Activated B cell treated with CpG ODN at 0.5 μM for 24 hours (primary cell): ENCODE results near the gene PRKACG. TPM values are rescaled to one million over a fixed set of nuclear protein-coding genes. Genes with fewer than 3 reads are reported as not detected.
"Not testable (repeated sequence)": the region's sequence is repeated elsewhere in the genome, so short reads cannot be mapped to it uniquely, and the experiment has no call there.

Experiments used
- ATAC-seq: fragments of 200-7000 bp; cut with Tn5 transposase; one replicate; pipeline ENCODE4 v1.10.0; 2021; ENCODE audit warnings: low read depth, mild to moderate bottlenecking, moderate library complexity
- CTCF ChIA-PET: fragments of 350-600 bp; sonication (Branson Sonifier 250); formaldehyde crosslinking; loops from one replicate; lab custom pipeline; 2021; ENCODE audit warnings: antibody characterized with exemption; lab: Charles Lee
- POLR2A ChIA-PET: fragments of 350-600 bp; sonication (Branson Sonifier 250); formaldehyde crosslinking; loops from one replicate; lab custom pipeline; 2021; ENCODE audit warnings: antibody characterized with exemption; lab: Charles Lee
- DNase-seq: peaks from one replicate; pipeline ENCODE4 v3.0.0; 2022
- H3K27ac Mint-ChIP-seq: one replicate; pipeline ENCODE4 v1.8.0; 2020; ENCODE audit warnings: mixed read lengths
- H3K27me3 Mint-ChIP-seq: one replicate; pipeline ENCODE4 v1.8.0; 2021; ENCODE audit warnings: mixed read lengths
- H3K36me3 Mint-ChIP-seq: one replicate; pipeline ENCODE4 v1.8.0; 2021; ENCODE audit warnings: low read depth, mixed read lengths
- H3K4me1 Mint-ChIP-seq: one replicate; pipeline ENCODE4 v1.8.0; 2021; ENCODE audit warnings: mixed read lengths
- H3K4me3 Mint-ChIP-seq: one replicate; pipeline ENCODE4 v1.8.0; 2020; ENCODE audit warnings: mild to moderate bottlenecking, mixed read lengths
- H3K9me3 Mint-ChIP-seq: one replicate; pipeline ENCODE4 v1.8.0; 2020; ENCODE audit warnings: mixed read lengths
- intact Hi-C: fragments of 100-400 bp; cut with micrococcal nuclease; formaldehyde crosslinking; loops from one replicate; pipeline ENCODE4 v1.15.1; 2024
- total RNA-seq: library from RNA; stranded (reverse); gene quantifications from 2 replicates; pipeline ENCODE4 v1.2.3, GENCODE V29; 2022
- TF ChIP-seq, protein P1 (sequence below): fragments of 200-600 bp; IDR thresholded peaks from one replicate; pipeline ENCODE4 v1.8.0; 2022; ENCODE audit warnings: antibody characterized with exemption, mild to moderate bottlenecking

The PRKACG gene
- total RNA-seq, 1 donor from 2014 or later: not detected

DNA sequence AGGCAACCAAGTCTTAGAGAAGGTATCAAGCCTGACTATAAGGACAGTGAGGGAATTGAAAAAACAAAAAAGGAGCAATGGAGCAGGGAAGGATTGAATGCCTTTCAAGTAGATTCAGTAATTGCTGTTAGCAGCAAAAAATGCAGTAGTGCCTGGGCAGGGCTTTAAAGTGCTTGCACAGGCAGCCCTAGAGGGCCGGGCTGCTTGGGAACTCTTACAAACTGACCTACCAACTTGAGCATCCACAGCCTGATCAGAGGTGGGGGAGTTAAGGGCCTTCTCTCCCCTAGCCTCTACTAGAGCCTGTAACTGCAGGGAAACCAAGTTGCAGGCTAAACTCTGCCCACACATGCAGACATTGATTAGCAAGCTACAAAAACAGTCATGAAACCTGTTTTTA is 41.1 kb upstream of the PRKACG start:
- H3K27ac Mint-ChIP-seq: no peak overlapping the region
- TF ChIP-seq, protein P1, sequence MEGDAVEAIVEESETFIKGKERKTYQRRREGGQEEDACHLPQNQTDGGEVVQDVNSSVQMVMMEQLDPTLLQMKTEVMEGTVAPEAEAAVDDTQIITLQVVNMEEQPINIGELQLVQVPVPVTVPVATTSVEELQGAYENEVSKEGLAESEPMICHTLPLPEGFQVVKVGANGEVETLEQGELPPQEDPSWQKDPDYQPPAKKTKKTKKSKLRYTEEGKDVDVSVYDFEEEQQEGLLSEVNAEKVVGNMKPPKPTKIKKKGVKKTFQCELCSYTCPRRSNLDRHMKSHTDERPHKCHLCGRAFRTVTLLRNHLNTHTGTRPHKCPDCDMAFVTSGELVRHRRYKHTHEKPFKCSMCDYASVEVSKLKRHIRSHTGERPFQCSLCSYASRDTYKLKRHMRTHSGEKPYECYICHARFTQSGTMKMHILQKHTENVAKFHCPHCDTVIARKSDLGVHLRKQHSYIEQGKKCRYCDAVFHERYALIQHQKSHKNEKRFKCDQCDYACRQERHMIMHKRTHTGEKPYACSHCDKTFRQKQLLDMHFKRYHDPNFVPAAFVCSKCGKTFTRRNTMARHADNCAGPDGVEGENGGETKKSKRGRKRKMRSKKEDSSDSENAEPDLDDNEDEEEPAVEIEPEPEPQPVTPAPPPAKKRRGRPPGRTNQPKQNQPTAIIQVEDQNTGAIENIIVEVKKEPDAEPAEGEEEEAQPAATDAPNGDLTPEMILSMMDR: no peak
- H3K36me3 Mint-ChIP-seq: peaks cover 38% of the 10 kb centered on the region
- CTCF ChIA-PET: interaction anchor here (0.9 to 5.4 kb wide), 3 partner anchors 17 to 367 kb away, joined by 3 to 60 read pairs (median 10); no protein-coding TSS in a partner anchor
- H3K4me3 Mint-ChIP-seq: no peak overlapping the region
- POLR2A ChIA-PET: no interaction called here
- no peak for DNase-seq
- intact Hi-C loops: loop anchor here (1.0 to 5.0 kb wide), 4 partner anchors 138 to 864 kb away; no protein-coding TSS in a partner anchor
- H3K4me1 Mint-ChIP-seq: no peaks in the 10 kb centered on the region
- no peaks in the 10 kb centered on the region for H3K9me3 Mint-ChIP-seq
- H3K27me3 Mint-ChIP-seq: no peaks in the 10 kb centered on the region
- ATAC-seq: no peak

DNA sequence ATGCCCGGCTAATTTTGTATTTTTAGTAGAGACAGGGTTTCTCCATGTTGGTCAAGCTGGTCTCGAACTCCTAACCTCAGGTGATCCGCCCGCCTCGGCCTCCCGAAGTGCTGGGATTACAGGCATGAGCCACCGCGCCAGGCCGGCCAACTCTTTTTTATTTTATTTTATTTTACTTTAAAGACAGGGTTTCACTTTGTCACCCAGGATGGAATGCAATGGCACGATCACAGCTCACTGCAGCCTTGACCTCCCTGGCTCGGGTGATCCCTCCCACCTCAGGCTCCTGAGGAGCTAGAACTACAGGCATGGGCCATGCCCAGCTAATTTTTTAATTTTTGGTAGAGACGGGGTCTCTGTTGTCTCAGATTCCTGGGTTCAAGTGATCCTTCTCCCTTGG is 37.0 kb upstream of the PRKACG start:
- DNase-seq, H3K9me3 Mint-ChIP-seq, H3K4me1 Mint-ChIP-seq, H3K27me3 Mint-ChIP-seq, ATAC-seq, H3K4me3 Mint-ChIP-seq, H3K27ac Mint-ChIP-seq: not testable (repeated sequence)
- H3K36me3 Mint-ChIP-seq: peaks cover 42% of the 10 kb centered on the region
- ChIA-PET CTCF (interaction anchor here (2.4 to 5.4 kb wide), 2 partner anchors 141 to 142 kb away, joined by 11 to 60 read pairs; no protein-coding TSS in a partner anchor), POLR2A (interaction anchor here (0.6 kb wide), 1 partner anchor 63 kb away, joined by 5 read pairs; no protein-coding TSS in a partner anchor)
- intact Hi-C loops: loop anchor here (5.0 kb wide), 1 partner anchor 371 kb away; no protein-coding TSS in a partner anchor

DNA sequence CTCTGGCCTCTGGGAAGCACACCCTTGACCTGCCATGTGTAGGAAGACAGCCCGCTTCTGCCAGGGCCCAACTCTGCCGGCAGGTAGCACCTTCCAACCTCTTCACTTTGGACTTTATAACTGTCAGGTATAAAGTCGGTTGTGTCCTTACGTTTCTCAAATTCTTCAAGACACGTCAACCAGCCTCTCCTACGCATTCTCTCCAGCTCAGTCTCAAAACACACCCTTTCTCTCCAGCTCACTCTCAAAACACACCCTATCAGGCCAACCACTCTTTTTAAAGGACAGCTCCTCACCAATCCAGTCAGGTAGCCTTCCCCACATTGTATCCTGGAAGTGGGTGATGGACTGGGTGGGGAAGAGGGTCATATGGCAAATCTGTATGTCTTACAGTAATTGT is 35.2 kb upstream of the PRKACG start:
- TF ChIP-seq, protein P1: no peak
- ATAC-seq: no peak
- ChIA-PET POLR2A (interaction anchor here (1.5 kb wide), 1 partner anchor 13 kb away, joined by 4 read pairs; the partner anchor contains the start of gene FXN), CTCF (interaction anchor here (2.4 kb wide), 1 partner anchor 144 kb away, joined by 11 read pairs; no protein-coding TSS in a partner anchor)
- intact Hi-C loops: no loop called here
- Mint-ChIP-seq H3K4me3 (no peak overlapping the region), H3K4me1 (no peaks in the 10 kb centered on the region), H3K9me3 (no peaks in the 10 kb centered on the region), H3K36me3 (peaks cover 44% of the 10 kb centered on the region), H3K27ac (no peak overlapping the region), H3K27me3 (no peaks in the 10 kb centered on the region)
- no peak for DNase-seq

DNA sequence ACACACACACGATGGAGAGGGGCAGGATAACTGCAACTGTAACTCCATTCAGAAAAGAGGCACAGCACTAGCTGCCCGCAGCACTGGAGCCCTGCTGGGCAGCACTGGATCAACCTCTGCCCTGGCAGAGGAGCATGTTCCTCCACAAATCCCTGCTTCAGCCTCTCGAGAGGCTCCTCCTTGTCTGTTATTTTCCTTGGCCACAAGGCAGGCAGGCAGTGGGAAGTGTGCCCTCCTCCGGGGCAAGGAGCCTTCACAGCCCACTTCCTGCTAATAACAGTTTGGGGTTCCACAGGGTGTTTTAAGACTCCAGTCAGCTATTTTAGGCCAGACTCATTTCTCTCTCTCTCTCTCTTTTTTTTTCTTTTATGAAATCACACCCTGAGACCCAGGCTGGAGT is 33.5 kb upstream of the PRKACG start:
- Mint-ChIP-seq H3K27me3 (no peaks in the 10 kb centered on the region), H3K4me1 (no peaks in the 10 kb centered on the region), H3K4me3 (no peak overlapping the region), H3K27ac (no peak overlapping the region), H3K36me3 (peaks cover 51% of the 10 kb centered on the region), H3K9me3 (no peaks in the 10 kb centered on the region)
- POLR2A ChIA-PET: no interaction called here
- ATAC-seq: no peak
- no peak for DNase-seq
- TF ChIP-seq, protein P1: no peak
- intact Hi-C loops: no loop called here
- CTCF ChIA-PET: interaction anchor here (1.8 kb wide), 1 partner anchor 146 kb away, joined by 5 read pairs; no protein-coding TSS in a partner anchor

DNA sequence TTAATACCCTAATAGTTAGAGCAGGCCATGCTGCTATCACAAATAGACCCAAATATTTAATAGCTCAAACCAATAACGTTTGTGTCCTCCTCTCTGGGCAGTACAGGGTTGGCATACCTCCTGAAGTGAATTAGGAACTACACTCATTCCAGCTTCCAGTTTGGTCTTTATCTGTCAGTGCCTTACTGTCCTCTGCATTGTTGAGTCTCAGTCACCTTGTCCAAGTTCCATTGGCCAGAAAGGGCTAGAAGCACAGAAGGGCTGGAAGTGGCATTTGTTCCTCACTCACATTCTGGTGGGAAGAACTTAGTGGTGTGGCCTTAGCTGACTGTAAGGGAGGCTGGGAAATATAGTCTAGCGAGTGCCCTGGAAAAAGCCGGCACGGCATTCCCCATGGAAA is 32.8 kb upstream of the PRKACG start:
- H3K27me3 Mint-ChIP-seq: no peaks in the 10 kb centered on the region
- ChIA-PET CTCF (interaction anchor here (1.3 to 1.8 kb wide), 2 partner anchors 145 to 147 kb away, joined by 5 to 6 read pairs; no protein-coding TSS in a partner anchor), POLR2A (no interaction called here)
- H3K36me3 Mint-ChIP-seq: peaks cover 51% of the 10 kb centered on the region
- H3K9me3 Mint-ChIP-seq: no peaks in the 10 kb centered on the region
- H3K4me3 Mint-ChIP-seq: no peak overlapping the region
- intact Hi-C loops: no loop called here
- H3K27ac Mint-ChIP-seq: no peak overlapping the region
- ATAC-seq (no peak), DNase-seq (no peak)
- H3K4me1 Mint-ChIP-seq: no peaks in the 10 kb centered on the region
- TF ChIP-seq, protein P1: no peak
